ENCODE results near the gene BCL2L1.

DNA sequence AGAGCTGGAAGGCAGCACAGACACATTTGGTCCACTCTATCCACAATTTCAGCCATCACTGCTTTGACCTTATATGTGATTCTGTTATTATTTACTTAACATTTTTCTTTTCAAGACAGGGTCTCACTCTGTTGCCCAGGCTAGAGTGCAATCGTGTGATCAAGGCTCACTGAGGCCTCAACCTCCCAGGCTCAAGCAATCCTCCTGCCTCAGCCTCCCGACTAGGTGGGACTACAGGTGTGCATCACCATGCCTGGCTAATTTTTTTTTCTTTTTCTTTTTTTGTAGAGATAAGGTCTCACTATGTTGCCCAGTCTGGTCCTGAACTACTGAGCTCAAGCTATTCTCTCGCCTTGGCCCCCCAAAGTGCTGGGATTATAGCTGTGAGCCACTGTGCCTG lies 40.3 kb downstream of the BCL2L1 start:
- TF ChIP-seq POLR2AphosphoS5 (IDR thresholded peaks at IDR 0.05; ENCODE audit: low read depth, low read length) (no peak), POLR2A (IDR thresholded peaks at IDR 0.05; ENCODE audit: low read depth, low read length) (no peak), TAF1 (IDR thresholded peaks at IDR 0.05; ENCODE audit: borderline replicate concordance, low read depth, low read length) (no peak)

Measured in GM12892 (cell line).